Neural cell (in vitro differentiated cells): ENCODE results near the gene ZNF747. TPM values are rescaled to one million over a fixed set of nuclear protein-coding genes. Genes with fewer than 3 reads are reported as not detected.
"Not testable (repeated sequence)": the region's sequence is repeated elsewhere in the genome, so short reads cannot be mapped to it uniquely, and the experiment has no call there.

ENCODE experiments used
- H2AFZ ChIP-seq: fragments of 200-600, 300-800 bp; sonication (generic), shearing (Covaris generic); 2 replicates; pipeline ENCODE4 v1.6.0; 2014; ENCODE audit warnings: low read depth, mild to moderate bottlenecking, antibody characterized with exemption, low read length, moderate library complexity
- H3F3A ChIP-seq: fragments of 200-600 bp; shearing (Covaris generic); 2 replicates; pipeline ENCODE4 v1.6.1; 2016; ENCODE audit warnings: mild to moderate bottlenecking, moderate library complexity, mixed read lengths, antibody characterized with exemption, low read length; ENCODE audit not compliant: insufficient read depth, poor library complexity, severe bottlenecking
- H3K27ac ChIP-seq: fragments of 200-600, 300-800 bp; sonication (generic), shearing (Covaris generic); 2 replicates; pipeline ENCODE4 v1.5.1; 2014; ENCODE audit warnings: mild to moderate bottlenecking, low read length, moderate library complexity
- H3K27me3 ChIP-seq: fragments of 300-800, 200-600 bp; sonication (generic), shearing (Covaris generic); 2 replicates; pipeline ENCODE4 v1.6.0; 2014; ENCODE audit warnings: mild to moderate bottlenecking, low read depth, low read length, moderate library complexity; ENCODE audit not compliant: insufficient read depth
- H3K36me3 ChIP-seq: fragments of 300-800, 200-600 bp; sonication (generic), shearing (Covaris generic); 2 replicates; pipeline ENCODE4 v1.5.1; 2014; ENCODE audit warnings: mild to moderate bottlenecking, antibody characterized with exemption, low read length, moderate library complexity; ENCODE audit not compliant: insufficient read depth
- H3K4me2 ChIP-seq: fragments of 300-800, 200-600 bp; sonication (generic), shearing (Covaris generic); 2 replicates; pipeline ENCODE4 v1.6.0; 2014; ENCODE audit warnings: mild to moderate bottlenecking, low read length
- H3K4me3 ChIP-seq: fragments of 300-800, 200-600 bp; sonication (generic), shearing (Covaris generic); 2 replicates; pipeline ENCODE4 v1.5.1; 2014; ENCODE audit warnings: mild to moderate bottlenecking, low read length, moderate library complexity
- H3K79me2 ChIP-seq: fragments of 200-600 bp; shearing (Covaris generic); replicated peaks from 2 replicates; pipeline ENCODE4 v1.6.0; 2014; ENCODE audit warnings: mild to moderate bottlenecking, low read length, moderate library complexity; ENCODE audit not compliant: insufficient read depth
- H3K9ac ChIP-seq: fragments of 300-800, 200-600 bp; sonication (generic), shearing (Covaris generic); 2 replicates; pipeline ENCODE4 v1.6.1; 2016; ENCODE audit warnings: mild to moderate bottlenecking, low read length, mixed read lengths
- H3K9me2 ChIP-seq: fragments of 200-600 bp; shearing (Covaris generic); 2 replicates; pipeline ENCODE4 v1.6.1; 2016; ENCODE audit warnings: mild to moderate bottlenecking, low read length, mixed read lengths; ENCODE audit not compliant: insufficient read depth
- H3K9me3 ChIP-seq: fragments of 200-600, 300-800 bp; sonication (generic), shearing (Covaris generic); 2 replicates; pipeline ENCODE4 v1.6.1; 2016; ENCODE audit warnings: mild to moderate bottlenecking, mixed run types, low read length, moderate library complexity, mixed read lengths
- H4K20me1 ChIP-seq: fragments of 200-600 bp; shearing (Covaris generic); 2 replicates; pipeline ENCODE4 v1.6.1; 2016; ENCODE audit warnings: mild to moderate bottlenecking, mixed run types; ENCODE audit not compliant: insufficient read depth
- EP300 ChIP-seq: fragments of 450-650 bp; conservative IDR thresholded peaks from 2 replicates; pipeline ENCODE4 v1.6.1; 2014; ENCODE audit warnings: antibody characterized with exemption, mild to moderate bottlenecking, moderate library complexity; ENCODE audit not compliant: poor library complexity, severe bottlenecking
- EZH2 ChIP-seq: fragments of 200-600, 300-800 bp; shearing (Covaris generic), sonication (generic); IDR thresholded peaks from 2 replicates; pipeline ENCODE4 v1.6.1; 2014; ENCODE audit warnings: antibody characterized with exemption, low read length, borderline replicate concordance, mild to moderate bottlenecking; ENCODE audit not compliant: insufficient read depth, poor library complexity, severe bottlenecking
- MXI1 ChIP-seq: fragments of 450-650 bp; conservative IDR thresholded peaks from 2 replicates; pipeline ENCODE4 v1.6.1; 2014; ENCODE audit warnings: antibody characterized with exemption, mild to moderate bottlenecking; ENCODE audit not compliant: poor library complexity, severe bottlenecking
- POLR2AphosphoS5 ChIP-seq: IDR thresholded peaks from 2 replicates; pipeline ENCODE4 v1.6.1; 2012
- RAD21 ChIP-seq: fragments of 450-650 bp; conservative IDR thresholded peaks from 2 replicates; pipeline ENCODE4 v1.6.1; 2014; ENCODE audit warnings: antibody characterized with exemption, mild to moderate bottlenecking, moderate library complexity
- REST ChIP-seq: IDR thresholded peaks from 2 replicates; pipeline ENCODE4 v1.6.1; 2012; ENCODE audit warnings: borderline replicate concordance
- TAF1 ChIP-seq: IDR thresholded peaks from 2 replicates; pipeline ENCODE4 v1.6.1; 2012; ENCODE audit warnings: low read depth
- polyA plus RNA-seq: library from polyadenylated mRNA; depleted of rRNA; stranded (reverse); fragments of >200 nt; gene quantifications from 2 replicates; pipeline ENCODE4 v1.2.3, GENCODE V29; 2014

Gene ZNF747
- polyA plus RNA-seq, 1 donor from 2014 or later, result 5.7 TPM

- no peak overlapping the region for H3K9ac ChIP-seq
These were observed 8.4 kb upstream of the ZNF747 start for GRCh38 chr16:30543067-30543466.

GRCh38 chr16:30541502-30542329, 7.1 kb upstream of the ZNF747 start:
- Histone ChIP-seq H3K9me3 (no peaks in the 10 kb centered on the region), H3K4me3 (no peak overlapping the region), H3K9me2 (no peaks in the 10 kb centered on the region), H3K27me3 (no peaks in the 10 kb centered on the region), H2AFZ (no peak overlapping the region), H3F3A (no peaks in the 10 kb centered on the region), H3K27ac (no peak overlapping the region), H3K79me2 (no peaks in the 10 kb centered on the region), H3K9ac (no peak overlapping the region), H3K4me2 (no peak overlapping the region), H4K20me1 (no peaks in the 10 kb centered on the region), H3K36me3 (no peaks in the 10 kb centered on the region)
- TF ChIP-seq REST (no peak), MXI1 (no peak), RAD21 (no peak), TAF1 (no peak), POLR2AphosphoS5 (no peak), EP300 (no peak), EZH2 (no peak)

More at GRCh38 chr16:30543067-30543466, 8.4 kb upstream of the ZNF747 start:
- Histone ChIP-seq H4K20me1 (no peaks in the 10 kb centered on the region), H3K4me2 (no peak overlapping the region), H3K36me3 (no peaks in the 10 kb centered on the region), H3K27ac (no peak overlapping the region), H3K9me2 (no peaks in the 10 kb centered on the region), H2AFZ (no peak overlapping the region), H3K9me3 (no peaks in the 10 kb centered on the region), H3F3A (no peaks in the 10 kb centered on the region), H3K27me3 (no peaks in the 10 kb centered on the region), H3K4me3 (no peak overlapping the region), H3K79me2 (no peaks in the 10 kb centered on the region)
- TF ChIP-seq EZH2 (no peak), TAF1 (no peak), MXI1 (no peak), EP300 (no peak), RAD21 (no peak), REST (no peak)

- not testable (repeated sequence) for H3K79me2 ChIP-seq
These were observed 6.3 kb upstream of the ZNF747 start for GRCh38 chr16:30540916-30541464.

GRCh38 chr16:30539986-30540526, 5.4 kb upstream of the ZNF747 start:
- H3K27ac ChIP-seq, H3F3A ChIP-seq, H3K9ac ChIP-seq, H2AFZ ChIP-seq, H3K79me2 ChIP-seq, H4K20me1 ChIP-seq, H3K9me3 ChIP-seq, H3K4me3 ChIP-seq, H3K27me3 ChIP-seq, H3K4me2 ChIP-seq, H3K9me2 ChIP-seq, H3K36me3 ChIP-seq: not testable (repeated sequence)

More at GRCh38 chr16:30540916-30541464, 6.3 kb upstream of the ZNF747 start:
- not testable (repeated sequence) for H3K4me3 ChIP-seq, H3K9ac ChIP-seq, H3K27ac ChIP-seq, H2AFZ ChIP-seq, H3F3A ChIP-seq, H4K20me1 ChIP-seq, H3K9me2 ChIP-seq, H3K27me3 ChIP-seq, H3K4me2 ChIP-seq, H3K36me3 ChIP-seq, H3K9me3 ChIP-seq
